Heart right ventricle (tissue), 16 donors: ENCODE results near the gene SDCBP2. TPM values are rescaled to one million over a fixed set of nuclear protein-coding genes. Genes with fewer than 3 reads are reported as not detected.

Source experiments
- ATAC-seq, 8 donors: fragments of 200-7000 bp; cut with Tn5 transposase; one replicate each; pipeline ENCODE4 v1.9.1; 2020; ENCODE audit warnings: mild to moderate bottlenecking in 8 of 8, moderate library complexity in 8 of 8, moderate number of reproducible peaks in 1 of 8
- DNase-seq, 2 donors: peaks; one replicate each; pipeline ENCODE4 v3.0.0-alpha.2; 2020
- H3K27ac ChIP-seq, 10 donors: fragments of 200-600 bp; sonication (generic) in 2 of 10; one replicate each; pipeline versions ENCODE4 v1.5.0 to v1.8.0; 2020 to 2022; ENCODE audit warnings: mild to moderate bottlenecking in 3 of 10
- H3K27me3 ChIP-seq, 7 donors: fragments of 200-600 bp; one replicate each; pipeline ENCODE4 v1.8.0; 2021 to 2022; ENCODE audit warnings: mild to moderate bottlenecking in 2 of 7
- H3K36me3 ChIP-seq, 9 donors: fragments of 200-600 bp; sonication (generic) in 1 of 9; one replicate each; pipeline versions ENCODE4 v1.5.0 to v1.8.0; 2020 to 2022; ENCODE audit warnings: mild to moderate bottlenecking in 2 of 9
- H3K4me1 ChIP-seq, 9 donors: fragments of 200-600 bp; sonication (generic) in 1 of 9; one replicate each; pipeline versions ENCODE4 v1.5.0 to v1.8.0; 2020 to 2022; ENCODE audit warnings: mild to moderate bottlenecking in 4 of 9
- H3K4me3 ChIP-seq, 10 donors: fragments of 200-600 bp; sonication (generic) in 2 of 10; one replicate each; pipeline versions ENCODE4 v1.5.0 to v1.8.0; 2020 to 2022; ENCODE audit warnings: mild to moderate bottlenecking in 7 of 10, moderate library complexity in 2 of 10
- H3K9me3 ChIP-seq, 11 donors: fragments of 200-600 bp in 10 of 11; sonication (generic) in 2 of 11; one replicate each; pipeline versions ENCODE4 v1.5.0 to v1.8.0; 2013 to 2022; ENCODE audit warnings: mild to moderate bottlenecking in 2 of 11, control low read depth in 1 of 11, moderate library complexity in 1 of 11
- WGBS, 2 donors: extraction: QIAGEN DNeasy Blood & Tissue Kit; methylation state at CpG; one replicate each; pipeline ENCODE4 v1.1.7; 2013; ENCODE audit warnings: inconsistent platforms in 1 of 2; 5-methylcytosine and 5-hydroxymethylcytosine counted together
- intact Hi-C, 10 donors: fragments of 100-400 bp; cut with DNase I; formaldehyde crosslinking; loops; one replicate each; pipeline versions ENCODE4 v1.11.1 to v1.14.2; 2022
- polyA plus RNA-seq, 2 donors: library from polyadenylated mRNA; stranded (reverse); fragments of 200-250 nt; gene quantifications; one replicate each; pipeline ENCODE4 v1.2.3, GENCODE V29; 2013
- total RNA-seq, 10 donors: library from RNA; stranded (reverse); fragmentation: NEBNext Ultra II Directional in 3 of 10; extraction: Animal tissue kit (Norgen Biotek cat#: 25700) in 3 of 10; gene quantifications; one replicate each; pipeline versions ENCODE4 v1.2.1 to v1.2.4, GENCODE V29; 2021 to 2023
- TF ChIP-seq, protein P1 (sequence below), 9 donors: fragments of 200-600 bp; sonication (generic) in 2 of 9; IDR thresholded peaks; one replicate each; pipeline versions ENCODE4 v1.5.0 to v1.8.0; 2021 to 2022; ENCODE audit warnings: antibody characterized with exemption in 9 of 9, mild to moderate bottlenecking in 5 of 9, moderate library complexity in 1 of 9
- donor health status: Arrhythmogenic right ventricular cardiomyopathy.
- donor health status: ischemic (EF 13 %, LVEDD 7.1; RV severe dilation, severe dysfunction).
- donor health status: healthy with polysubstance abuse.
- donor health status: DM: no; HTN: yes; CAD: no.
- donor health status: DM: no; HTN: no; CAD: no.
- donor health status: ischemic (EF 25% LVEDD 6.9; RV normal size, moderate dysfunction).
- donor health status: ischemic (EF 25% LVEDD 5.7; RV mildly dilated, moderate dysfunction).
- donor health status: healthy.
- donor health status: DM: yes; HTN: yes; CAD: no.
- donor health status: Ischemic cardiomyopathy.
- donor health status: ischemic (EF 35%, LVEDD 5.7; RV mildly dilated, moderate dysfunction).
- donor health status: nonischemic (EF 11% LVEDD 7.7; RV severe dilation, severe dysfunction).
- donor health status: DM: yes; HTN: yes; CAD: no.
- donor health status: PGD.
- donor health status: ischemic (EF 29% LVEDD 5.4; RV normal size, mild dysfunction).
- donor health status: nonischemic (EF 23%, LVEDD 6.1; RV moderate dilation, normal function).

Gene SDCBP2
- total and polyA plus RNA-seq, 12 donors: 0.62 to 4.3 (median 2.0) TPM

DNA sequence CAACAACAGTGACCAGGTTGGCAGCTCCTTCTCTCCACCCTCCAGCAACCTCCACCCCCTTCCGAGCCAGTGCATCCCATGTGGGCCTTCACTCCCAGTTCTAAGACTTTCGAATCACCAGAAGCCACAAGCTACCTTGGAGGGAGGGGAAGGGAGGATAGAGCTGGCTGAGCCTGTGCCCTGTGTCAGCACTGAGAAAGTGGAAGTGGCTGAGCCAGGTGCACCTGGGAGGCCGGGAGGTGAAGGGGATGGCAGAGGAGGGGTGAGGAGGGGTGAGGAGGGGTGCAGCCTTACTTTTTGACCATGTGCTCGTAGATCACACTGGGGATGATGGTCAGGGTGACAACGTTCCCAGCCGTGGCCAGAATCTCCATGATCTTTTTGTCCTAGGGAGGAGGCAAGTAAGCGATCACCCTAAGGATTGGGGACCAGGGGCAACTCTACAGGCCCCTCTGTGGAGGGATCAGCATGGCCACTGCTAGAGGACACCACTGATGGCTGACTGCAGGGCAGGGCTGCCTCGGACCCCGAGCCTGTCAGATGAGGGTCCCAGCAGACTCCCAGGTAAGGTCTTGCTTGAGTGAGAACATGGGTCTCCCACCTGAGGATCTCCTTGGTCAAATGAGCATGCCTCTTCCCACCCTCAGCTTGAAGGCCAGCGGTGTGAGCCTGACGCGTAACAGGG is 18.3 kb downstream of the SDCBP2 start:
- Histone ChIP-seq H3K4me1 (peaks cover 0 to 15% (median 13%) of the 10 kb centered on the region in 9 donors), H3K4me3 (no peak overlapping the region), H3K36me3 (peaks cover 0 to 11% (median 0%) of the 10 kb centered on the region in 9 donors), H3K27ac (no peak overlapping the region), H3K27me3 (no peaks in the 10 kb centered on the region), H3K9me3 (no peaks in the 10 kb centered on the region)
- WGBS, 2 donors: 88 to 90% methylated on average over 12 of the region's 12 CpGs
- DNase-seq: no peak
- TF ChIP-seq, protein P1, sequence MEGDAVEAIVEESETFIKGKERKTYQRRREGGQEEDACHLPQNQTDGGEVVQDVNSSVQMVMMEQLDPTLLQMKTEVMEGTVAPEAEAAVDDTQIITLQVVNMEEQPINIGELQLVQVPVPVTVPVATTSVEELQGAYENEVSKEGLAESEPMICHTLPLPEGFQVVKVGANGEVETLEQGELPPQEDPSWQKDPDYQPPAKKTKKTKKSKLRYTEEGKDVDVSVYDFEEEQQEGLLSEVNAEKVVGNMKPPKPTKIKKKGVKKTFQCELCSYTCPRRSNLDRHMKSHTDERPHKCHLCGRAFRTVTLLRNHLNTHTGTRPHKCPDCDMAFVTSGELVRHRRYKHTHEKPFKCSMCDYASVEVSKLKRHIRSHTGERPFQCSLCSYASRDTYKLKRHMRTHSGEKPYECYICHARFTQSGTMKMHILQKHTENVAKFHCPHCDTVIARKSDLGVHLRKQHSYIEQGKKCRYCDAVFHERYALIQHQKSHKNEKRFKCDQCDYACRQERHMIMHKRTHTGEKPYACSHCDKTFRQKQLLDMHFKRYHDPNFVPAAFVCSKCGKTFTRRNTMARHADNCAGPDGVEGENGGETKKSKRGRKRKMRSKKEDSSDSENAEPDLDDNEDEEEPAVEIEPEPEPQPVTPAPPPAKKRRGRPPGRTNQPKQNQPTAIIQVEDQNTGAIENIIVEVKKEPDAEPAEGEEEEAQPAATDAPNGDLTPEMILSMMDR (IDR thresholded peaks at IDR 0.05): no peak
- ATAC-seq: no peak
- intact Hi-C loops: loop anchor here in 4 of 10 donors (5.0 kb wide), 3 partner anchors 82 to 127 kb away; partner anchors contain the start of gene FKBP1A (in 1 of the 4)

DNA sequence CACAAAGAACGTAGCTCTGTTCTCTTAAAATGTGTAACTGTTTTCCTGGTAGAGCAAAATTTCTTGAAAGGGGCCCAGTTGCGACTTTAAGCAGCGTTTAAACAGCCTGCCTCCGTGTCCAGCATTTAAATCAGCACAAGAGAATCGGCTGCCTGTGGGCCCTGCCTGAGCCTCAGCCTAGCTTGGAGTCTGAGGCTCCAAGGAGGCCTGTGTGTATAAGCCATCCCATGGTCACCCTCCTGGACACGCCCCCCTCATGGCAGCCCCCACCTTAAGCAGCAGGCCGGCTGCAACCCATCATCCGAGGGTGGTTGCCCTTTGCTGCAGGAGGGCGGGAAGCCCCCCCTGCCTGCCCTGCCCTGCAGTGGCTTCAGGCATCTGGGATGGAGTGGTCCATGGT is 18.9 kb downstream of the SDCBP2 start:
- Histone ChIP-seq H3K27ac (no peak overlapping the region), H3K9me3 (no peaks in the 10 kb centered on the region), H3K4me3 (no peak overlapping the region), H3K36me3 (peaks cover 0 to 16% (median 0%) of the 10 kb centered on the region in 9 donors), H3K4me1 (peaks cover 0 to 15% (median 13%) of the 10 kb centered on the region in 9 donors), H3K27me3 (no peaks in the 10 kb centered on the region)
- ATAC-seq (no peak), DNase-seq (no peak)
- 71% methylated on average over 9 of the region's 9 CpGs for WGBS, 2 donors
- TF ChIP-seq, protein P1 (IDR thresholded peaks at IDR 0.05): no peak
- intact Hi-C loops: loop anchor here in 4 of 10 donors (5.0 kb wide), 3 partner anchors 82 to 127 kb away; partner anchors contain the start of gene FKBP1A (in 1 of the 4)

DNA sequence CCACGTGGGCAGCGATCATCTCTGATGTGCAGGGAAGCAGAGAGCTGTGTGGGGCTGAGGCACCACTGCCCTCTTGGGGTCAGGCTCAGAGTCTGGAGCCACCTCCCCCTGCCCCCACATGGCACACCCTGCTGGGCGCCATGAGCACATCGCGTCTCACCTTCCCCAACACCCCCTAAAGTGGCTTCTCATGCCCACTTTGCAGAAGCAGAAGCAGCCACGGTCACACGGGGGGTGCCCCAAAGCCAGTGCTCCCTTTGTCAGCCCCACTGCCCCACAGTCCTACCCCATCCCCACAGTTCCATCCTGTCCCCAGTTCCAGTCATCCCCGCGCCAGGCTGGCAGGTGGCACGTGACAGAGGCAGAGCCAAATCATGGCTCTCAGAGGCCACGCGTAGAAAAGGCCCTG is 19.5 kb downstream of the SDCBP2 start:
- TF ChIP-seq, protein P1 (IDR thresholded peaks at IDR 0.05): no peak
- Histone ChIP-seq H3K4me3 (no peak overlapping the region), H3K9me3 (no peaks in the 10 kb centered on the region), H3K4me1 (peaks cover 0 to 15% (median 13%) of the 10 kb centered on the region in 9 donors), H3K27ac (no peak overlapping the region), H3K27me3 (no peaks in the 10 kb centered on the region), H3K36me3 (peaks cover 0 to 23% (median 0%) of the 10 kb centered on the region in 9 donors)
- intact Hi-C loops: no loop called here
- 85 to 90% methylated on average over 12 of the region's 12 CpGs for WGBS, 2 donors
- ATAC-seq (no peak), DNase-seq (no peak)

DNA sequence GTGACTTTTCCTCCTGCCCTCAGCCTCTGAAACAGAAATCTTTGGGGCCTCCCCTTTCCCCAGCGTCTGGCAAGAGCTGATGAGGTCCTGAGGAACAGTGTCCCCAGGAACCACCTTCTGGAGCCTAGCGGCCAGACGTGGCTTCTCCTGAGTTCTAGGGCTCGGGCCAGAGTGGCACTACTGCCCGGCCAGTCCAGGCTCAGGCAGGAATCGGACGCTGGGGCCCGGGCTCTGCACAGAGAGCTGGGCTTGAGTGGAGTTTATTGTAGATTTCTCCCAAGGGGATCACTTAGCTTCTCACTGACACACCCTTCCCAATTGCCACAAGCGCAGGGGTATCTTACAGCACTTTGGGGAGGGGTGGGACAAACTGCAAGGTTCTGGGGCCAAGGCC is 20.2 kb downstream of the SDCBP2 start:
- WGBS, 2 donors: 89% methylated on average over 9 of the region's 9 CpGs
- no peak for ATAC-seq
- DNase-seq: no peak
- Histone ChIP-seq H3K36me3 (peaks cover 0 to 25% (median 0%) of the 10 kb centered on the region in 9 donors), H3K4me1 (peaks cover 0 to 9% (median 7%) of the 10 kb centered on the region in 9 donors), H3K27ac (no peak overlapping the region), H3K27me3 (no peaks in the 10 kb centered on the region), H3K9me3 (no peaks in the 10 kb centered on the region), H3K4me3 (no peak overlapping the region)
- TF ChIP-seq, protein P1 (IDR thresholded peaks at IDR 0.05): no peak
- intact Hi-C loops: no loop called here
